Coronary artery (tissue), 2 donors: ENCODE results near the gene GDNF.
A peak's percentile ranks its signal among the peaks of the same experiment; 100 is the strongest.

Experiments used
- DNase-seq: peaks from one replicate; pipeline ENCODE4 v3.0.0-alpha.2; 2017; ENCODE audit warnings: low spot score
- H3K27ac ChIP-seq, 2 donors: fragments of 200-600 bp; sonication (generic); one replicate each; pipeline ENCODE4 v1.5.1; 2016 to 2019
- H3K4me3 ChIP-seq: fragments of 200-600 bp; sonication (generic); 2 replicates; pipeline ENCODE4 v1.5.1; 2016; ENCODE audit warnings: mild to moderate bottlenecking, moderate library complexity
- CTCF ChIP-seq: fragments of 200-600 bp; sonication (generic); IDR thresholded peaks from one replicate; pipeline ENCODE4 v1.5.1; 2019; ENCODE audit warnings: antibody characterized with exemption

GDNF gene

DNA sequence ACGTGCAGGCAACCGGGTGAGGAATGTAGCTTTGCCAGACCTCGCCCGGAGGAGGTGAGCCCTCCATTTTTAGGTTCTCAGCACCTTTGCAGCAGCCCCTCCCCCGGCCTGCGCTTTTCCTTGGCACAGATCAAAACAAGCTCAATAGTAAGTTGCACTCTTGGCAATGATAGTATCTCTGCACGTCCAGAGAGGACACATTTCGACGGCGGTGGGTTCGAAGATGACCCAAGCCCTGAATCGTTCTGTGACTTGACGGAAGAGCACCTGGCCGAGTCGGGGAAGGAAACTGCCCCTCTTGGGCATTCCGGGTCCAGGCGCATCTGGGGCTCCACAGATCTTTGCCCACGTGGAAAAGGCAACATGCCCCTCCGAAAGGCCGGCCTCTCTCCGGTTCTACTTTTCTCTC lies 904 bp downstream of the GDNF start:
- Histone ChIP-seq H3K27ac (no peak overlapping the region), H3K4me3 (peak overlapping the region; percentile 72)
- DNase-seq, result no peak
- TF ChIP-seq CTCF, result no peak

DNA sequence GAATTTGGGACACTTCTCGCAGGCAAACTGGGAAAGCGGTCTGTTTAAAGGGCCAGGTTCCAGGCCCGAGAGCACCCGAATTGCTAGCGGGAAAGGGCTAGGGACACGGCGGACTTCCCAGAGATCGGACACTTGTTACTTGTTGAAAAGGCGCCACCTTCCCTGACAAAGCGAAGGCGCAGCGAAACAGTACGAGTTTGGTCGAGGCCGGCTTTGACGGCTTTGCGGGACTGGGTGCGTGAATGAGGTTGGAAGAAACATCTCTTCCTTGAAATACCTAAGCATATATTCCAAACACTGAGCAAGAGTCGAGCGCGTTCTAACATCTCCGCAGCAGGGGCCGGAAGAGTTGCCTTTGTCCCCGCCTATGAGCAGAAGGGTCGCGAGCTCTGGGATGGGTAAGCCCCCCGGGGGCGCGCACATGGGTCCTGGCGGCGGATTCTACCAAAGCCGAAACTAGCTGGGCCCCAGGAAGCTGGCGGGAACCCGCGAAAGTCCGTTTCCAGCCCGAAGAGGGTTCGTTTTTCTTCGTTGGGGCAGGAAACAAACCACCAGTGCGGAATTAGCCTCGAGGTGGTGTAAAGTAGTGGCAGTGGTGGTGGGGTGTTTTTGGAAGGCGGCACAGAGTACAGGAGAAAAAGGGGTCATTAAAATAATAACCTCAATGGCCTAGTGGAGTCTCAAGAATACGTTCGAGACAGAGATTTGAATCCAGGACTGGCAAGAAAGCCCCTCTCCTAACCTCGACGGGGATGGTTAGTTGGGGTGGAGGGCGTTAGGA lies 1.5 kb downstream of the GDNF start:
- DNase-seq, result no peak
- no peak overlapping the region for H3K27ac ChIP-seq
- no peak for TF ChIP-seq CTCF
- peak overlapping the region; percentile 72 for H3K4me3 ChIP-seq

DNA sequence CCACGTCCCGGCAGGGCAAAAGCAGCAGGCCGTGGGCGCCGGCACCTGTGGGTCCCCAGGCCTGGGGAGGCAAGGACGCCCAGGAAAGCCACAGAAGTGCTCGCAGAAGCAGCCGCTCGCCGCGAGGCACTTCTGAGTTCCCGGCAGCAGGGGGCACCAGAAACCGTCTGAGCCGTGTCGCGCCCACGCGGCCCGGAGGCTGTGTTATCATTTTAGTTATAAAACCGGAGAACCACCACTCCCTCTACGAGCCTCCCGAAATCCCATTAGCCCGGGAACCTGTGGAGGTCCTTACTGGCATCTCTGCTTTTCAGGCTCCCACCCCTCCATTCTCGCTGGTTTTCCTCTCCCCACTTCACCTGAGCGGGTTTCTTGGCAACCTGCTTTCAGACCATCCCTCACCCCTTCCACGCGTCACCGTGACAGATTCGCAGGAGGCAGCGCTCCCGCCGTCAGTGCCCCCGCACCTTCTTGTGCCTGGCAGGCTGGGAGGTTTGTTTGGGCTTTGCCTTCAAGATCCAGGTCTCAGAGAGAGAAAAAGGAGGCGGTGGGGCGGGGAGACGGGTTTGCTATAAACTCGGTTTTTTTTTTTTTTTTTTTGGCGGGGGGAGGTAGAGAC lies 2.3 kb downstream of the GDNF start:
- H3K27ac ChIP-seq, result no peak overlapping the region
- no peak for DNase-seq
- TF ChIP-seq CTCF, result peak; percentile 33

DNA sequence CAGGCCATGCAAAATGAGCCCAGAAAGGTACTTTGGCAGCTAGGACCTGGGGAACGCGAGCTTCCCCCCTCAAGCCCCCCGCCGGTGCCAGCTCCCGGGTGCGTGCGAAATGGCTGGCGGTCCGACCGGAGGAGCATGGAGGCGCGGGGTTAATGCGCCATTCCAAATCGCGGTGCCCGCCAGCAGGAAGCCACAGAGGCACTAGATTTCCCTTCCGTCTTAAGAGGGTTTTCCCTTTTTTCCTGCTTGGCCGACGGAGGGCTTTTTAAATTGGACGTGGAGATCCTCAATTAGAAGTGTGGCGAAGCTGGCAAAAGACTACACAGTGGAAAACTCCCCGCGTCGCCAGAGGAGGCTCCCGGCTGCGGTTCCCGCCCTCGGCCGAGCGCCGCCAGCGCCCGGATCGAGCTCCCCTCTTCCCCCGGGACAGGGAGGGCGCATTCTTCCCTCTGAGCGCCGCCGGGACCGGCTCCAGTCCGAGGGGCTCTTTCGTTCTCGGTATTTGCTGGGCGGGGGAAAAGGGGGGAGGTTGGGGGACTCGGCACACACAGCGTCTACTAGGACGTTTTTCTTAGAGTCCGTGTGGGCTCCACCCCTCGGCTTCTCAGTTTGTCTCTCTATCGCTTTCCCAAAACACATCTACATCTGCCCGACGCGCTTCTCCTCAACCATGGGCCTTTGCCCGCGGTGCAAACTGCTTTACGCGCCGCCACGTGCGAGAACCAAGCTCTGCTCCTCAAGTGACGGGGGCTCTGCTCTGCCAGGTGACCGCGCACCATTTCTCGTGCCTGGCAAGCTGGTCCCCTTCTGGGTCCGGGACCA lies 3.0 kb downstream of the GDNF start:
- TF ChIP-seq CTCF, result no peak
- Histone ChIP-seq H3K27ac (no peak overlapping the region), H3K4me3 (peak overlapping the region; percentile 72)
- no peak for DNase-seq

More for the DNA sequence above, 2.3 kb downstream of the GDNF start:
- peak overlapping the region; percentile 72 for H3K4me3 ChIP-seq

- TF ChIP-seq CTCF, result no peak
- no peak for DNase-seq
- H3K27ac ChIP-seq, result no peak overlapping the region
- peak overlapping the region; percentile 72 for H3K4me3 ChIP-seq
Measured at GRCh38 chr5:37836235-37836591, 3.6 kb downstream of the GDNF start.

DNA sequence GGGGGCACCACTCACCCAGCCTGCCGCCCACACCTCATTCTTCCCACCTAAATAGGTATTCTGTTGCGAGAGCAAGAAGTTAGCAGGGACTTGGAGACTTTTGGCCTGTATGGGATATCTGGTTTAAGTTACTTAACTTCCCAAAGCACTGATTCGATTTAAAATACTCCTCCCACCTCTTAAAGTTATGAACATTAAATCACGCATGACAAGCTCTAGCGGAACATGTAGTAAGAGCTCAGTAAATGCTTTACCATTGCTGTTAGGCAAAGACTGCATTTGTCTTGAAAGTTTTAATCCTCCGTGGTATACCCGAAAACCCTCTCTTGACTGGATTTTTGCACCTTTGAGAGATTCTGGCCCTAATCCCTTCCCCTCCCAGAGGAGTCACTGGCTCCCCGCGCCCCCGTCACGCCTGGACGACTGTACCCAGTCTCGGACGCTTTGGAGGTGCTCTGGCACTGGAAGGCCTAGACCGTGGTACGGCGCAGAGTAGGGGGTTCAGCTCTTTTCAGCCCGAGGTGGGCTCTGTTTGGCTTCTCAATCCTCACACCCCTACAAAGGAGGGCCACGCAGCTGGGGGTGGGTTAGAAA lies 4.4 kb downstream of the GDNF start:
- Histone ChIP-seq H3K27ac (no peak overlapping the region), H3K4me3 (no peak overlapping the region)
- no peak for TF ChIP-seq CTCF
- DNase-seq, result no peak
